ENCODE results near the gene UST. TPM values are rescaled to one million over a fixed set of nuclear protein-coding genes. Genes with fewer than 3 reads are reported as not detected.

UST gene
- total and polyA plus RNA-seq, 4 donors: 0.24 to 2.7 (median 0.87) TPM

DNA sequence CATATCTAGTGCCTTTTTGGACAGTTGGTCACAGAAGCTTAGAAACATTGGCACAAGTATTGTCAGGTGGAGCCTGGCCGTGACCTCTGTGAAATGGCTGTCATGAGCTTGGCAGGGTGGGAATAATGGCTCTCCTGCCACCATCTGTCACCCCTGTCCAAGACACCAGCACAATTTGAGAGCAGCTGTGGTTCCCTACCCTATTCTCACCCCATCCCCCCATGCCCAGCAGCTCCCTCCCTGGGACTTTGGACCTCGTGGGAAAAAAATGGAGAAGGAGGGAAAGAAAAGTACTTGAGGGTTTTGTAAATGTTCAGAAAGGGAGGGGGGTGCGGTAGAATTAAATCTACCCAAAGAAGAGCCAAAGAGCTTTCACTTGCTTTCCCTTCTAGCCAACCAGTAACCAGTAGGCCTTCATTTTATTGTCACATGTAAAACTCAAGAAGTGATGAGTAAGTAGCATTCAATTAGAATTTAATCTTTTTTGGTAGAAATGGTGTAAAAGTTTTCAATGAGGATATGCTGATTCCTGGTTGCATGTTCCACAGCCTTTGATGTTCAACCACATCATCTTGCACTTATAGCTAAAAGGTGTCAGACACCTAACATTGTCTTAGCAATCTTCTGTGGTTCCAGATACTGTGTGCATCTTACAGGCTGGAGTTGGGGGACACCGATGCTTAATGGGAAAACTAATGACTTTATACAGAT lies 307.2 kb downstream of the UST start:
- no peak for DNase-seq (ENCODE audit: low spot score)
- Histone ChIP-seq H3K9me3 (ENCODE audit: control insufficient read depth in 4 of 4, low read length in 3 of 4) (no peaks in the 10 kb centered on the region), H3K27me3 (ENCODE audit: control insufficient read depth in 4 of 4, insufficient read depth in 4 of 4, low read length in 3 of 4) (no peaks in the 10 kb centered on the region), H3K4me1 (ENCODE audit: control insufficient read depth in 4 of 4, insufficient read depth in 4 of 4, low read length in 3 of 4) (peaks cover 0 to 7% (median 2%) of the 10 kb centered on the region in 4 donors), H3K36me3 (ENCODE audit: control insufficient read depth in 4 of 4, insufficient read depth in 3 of 4, low read depth in 1 of 4, low read length in 3 of 4) (no peaks in the 10 kb centered on the region), H3K9ac (ENCODE audit: low read depth in 1 of 2, low read length in 2 of 2) (no peak overlapping the region), H3K27ac (ENCODE audit: low read depth in 1 of 2, low read length in 2 of 2) (no peak overlapping the region), H3K4me3 (ENCODE audit: low read depth in 1 of 3, low read length in 3 of 3) (no peak overlapping the region)
- no peak for TF ChIP-seq HNF4G (IDR thresholded peaks at IDR 0.05)
- TF ChIP-seq, protein P1, sequence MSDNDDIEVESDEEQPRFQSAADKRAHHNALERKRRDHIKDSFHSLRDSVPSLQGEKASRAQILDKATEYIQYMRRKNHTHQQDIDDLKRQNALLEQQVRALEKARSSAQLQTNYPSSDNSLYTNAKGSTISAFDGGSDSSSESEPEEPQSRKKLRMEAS (IDR thresholded peaks at IDR 0.05): no peak
- TF ChIP-seq, protein P2, sequence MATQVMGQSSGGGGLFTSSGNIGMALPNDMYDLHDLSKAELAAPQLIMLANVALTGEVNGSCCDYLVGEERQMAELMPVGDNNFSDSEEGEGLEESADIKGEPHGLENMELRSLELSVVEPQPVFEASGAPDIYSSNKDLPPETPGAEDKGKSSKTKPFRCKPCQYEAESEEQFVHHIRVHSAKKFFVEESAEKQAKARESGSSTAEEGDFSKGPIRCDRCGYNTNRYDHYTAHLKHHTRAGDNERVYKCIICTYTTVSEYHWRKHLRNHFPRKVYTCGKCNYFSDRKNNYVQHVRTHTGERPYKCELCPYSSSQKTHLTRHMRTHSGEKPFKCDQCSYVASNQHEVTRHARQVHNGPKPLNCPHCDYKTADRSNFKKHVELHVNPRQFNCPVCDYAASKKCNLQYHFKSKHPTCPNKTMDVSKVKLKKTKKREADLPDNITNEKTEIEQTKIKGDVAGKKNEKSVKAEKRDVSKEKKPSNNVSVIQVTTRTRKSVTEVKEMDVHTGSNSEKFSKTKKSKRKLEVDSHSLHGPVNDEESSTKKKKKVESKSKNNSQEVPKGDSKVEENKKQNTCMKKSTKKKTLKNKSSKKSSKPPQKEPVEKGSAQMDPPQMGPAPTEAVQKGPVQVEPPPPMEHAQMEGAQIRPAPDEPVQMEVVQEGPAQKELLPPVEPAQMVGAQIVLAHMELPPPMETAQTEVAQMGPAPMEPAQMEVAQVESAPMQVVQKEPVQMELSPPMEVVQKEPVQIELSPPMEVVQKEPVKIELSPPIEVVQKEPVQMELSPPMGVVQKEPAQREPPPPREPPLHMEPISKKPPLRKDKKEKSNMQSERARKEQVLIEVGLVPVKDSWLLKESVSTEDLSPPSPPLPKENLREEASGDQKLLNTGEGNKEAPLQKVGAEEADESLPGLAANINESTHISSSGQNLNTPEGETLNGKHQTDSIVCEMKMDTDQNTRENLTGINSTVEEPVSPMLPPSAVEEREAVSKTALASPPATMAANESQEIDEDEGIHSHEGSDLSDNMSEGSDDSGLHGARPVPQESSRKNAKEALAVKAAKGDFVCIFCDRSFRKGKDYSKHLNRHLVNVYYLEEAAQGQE (IDR thresholded peaks at IDR 0.05): no peak
- no peak for TF ChIP-seq FOXA1 (IDR thresholded peaks at IDR 0.05)
- no peak for TF ChIP-seq RXRA (IDR thresholded peaks at IDR 0.05)
- 91% methylated on average over 4 of the region's 4 CpGs for WGBS

DNA sequence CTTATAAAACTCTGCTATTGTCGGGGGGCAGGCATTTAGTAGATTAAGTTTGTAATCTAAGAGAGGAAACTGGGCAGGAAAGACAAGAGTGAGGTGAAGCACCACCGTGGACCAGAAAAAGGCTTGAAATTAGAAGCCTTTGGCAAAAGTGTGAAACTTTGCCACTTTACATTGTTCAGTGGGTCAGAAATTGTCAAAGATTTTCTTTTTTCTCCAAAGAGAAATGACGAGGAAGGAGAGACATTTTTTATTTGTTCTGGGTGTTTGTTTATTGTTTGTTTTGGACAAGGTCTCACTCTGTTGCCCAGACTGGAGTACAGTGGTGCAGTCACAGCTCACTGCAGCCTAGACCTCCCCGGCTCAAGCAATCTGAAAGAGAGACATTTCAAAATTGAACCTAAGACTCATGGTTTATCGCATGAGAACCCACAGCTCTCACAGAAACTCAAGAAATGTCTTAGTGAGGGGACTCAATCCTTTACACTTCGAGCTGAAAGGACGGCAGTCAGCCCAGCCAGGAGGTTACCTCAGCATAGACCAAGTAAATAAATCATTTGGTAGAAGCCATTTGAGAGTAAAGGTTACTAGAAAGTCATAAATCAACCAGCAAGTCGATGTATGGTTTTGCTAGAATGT lies 307.8 kb downstream of the UST start:
- no peaks in the 10 kb centered on the region for H3K27me3 ChIP-seq (ENCODE audit: control insufficient read depth in 4 of 4, insufficient read depth in 4 of 4, low read length in 3 of 4)
- no peaks in the 10 kb centered on the region for H3K9me3 ChIP-seq (ENCODE audit: control insufficient read depth in 4 of 4, low read length in 3 of 4)
- 42% methylated on average over 8 of the region's 8 CpGs for WGBS
- H3K36me3 ChIP-seq (ENCODE audit: control insufficient read depth in 4 of 4, insufficient read depth in 3 of 4, low read depth in 1 of 4, low read length in 3 of 4): no peaks in the 10 kb centered on the region
- H3K4me3 ChIP-seq (ENCODE audit: low read depth in 1 of 3, low read length in 3 of 3): no peak overlapping the region
- no peak overlapping the region for H3K27ac ChIP-seq (ENCODE audit: low read depth in 1 of 2, low read length in 2 of 2)
- TF ChIP-seq HNF4A (conservative IDR thresholded peaks at IDR 0.05) (peak in 1 of 2 donors; percentile 5), NR2F2 (IDR thresholded peaks at IDR 0.05) (no peak)
- TF ChIP-seq, protein P2 (IDR thresholded peaks at IDR 0.05): peak; percentile 20
- H3K4me1 ChIP-seq (ENCODE audit: control insufficient read depth in 4 of 4, insufficient read depth in 4 of 4, low read length in 3 of 4): peaks cover 0 to 7% (median 2%) of the 10 kb centered on the region in 4 donors
- H3K9ac ChIP-seq (ENCODE audit: low read depth in 1 of 2, low read length in 2 of 2): peak overlapping the region in 1 of 2 donors; percentile 51
- DNase-seq (ENCODE audit: low spot score): no peak
